GM19023 (cell line): ENCODE data around the gene PACS1.
"Not testable (repeated sequence)": the region's sequence is repeated elsewhere in the genome, so short reads cannot be mapped to it uniquely, and the experiment has no call there.

Experiments used
- ATAC-seq: cut with Tn5 transposase; IDR thresholded peaks from one replicate; pipeline ENCODE4 v1.9.1; 2021; ENCODE audit warnings: mild to moderate bottlenecking, moderate library complexity; ENCODE audit not compliant: unreplicated experiment

Gene PACS1

DNA sequence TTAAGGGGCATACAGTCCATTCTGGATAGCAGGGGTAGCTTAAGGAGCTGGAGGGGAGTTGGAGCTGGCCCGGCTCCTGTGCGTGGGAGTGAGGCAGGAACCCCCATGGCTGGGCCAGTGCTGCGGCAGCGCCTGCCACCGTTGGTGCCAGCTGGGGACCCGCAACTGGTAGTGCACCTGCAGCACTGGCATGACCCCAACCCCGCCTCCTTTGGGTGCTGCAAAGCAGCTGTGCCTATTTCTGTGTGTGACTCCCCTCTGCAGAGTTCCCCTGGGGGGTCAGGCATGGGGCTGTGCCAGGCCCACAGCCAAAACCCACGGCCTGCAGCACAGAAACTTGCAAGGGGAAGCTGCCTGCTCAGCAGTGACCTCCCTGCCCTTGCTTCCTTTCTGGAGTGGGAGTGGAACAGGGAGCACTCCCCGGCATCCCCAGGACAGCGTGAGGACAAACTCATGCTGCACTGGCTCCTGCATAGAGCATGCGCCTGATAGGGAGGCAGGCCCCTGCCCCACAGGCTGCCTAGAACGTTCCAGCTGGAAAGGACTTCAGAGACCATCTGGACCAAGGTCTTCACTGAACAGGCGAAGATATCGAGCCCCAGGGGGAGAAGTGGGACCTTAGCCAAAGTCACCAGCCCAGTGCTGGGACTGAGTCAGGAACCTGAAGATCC lies 172.2 kb downstream of the PACS1 start:
- ATAC-seq, result no peak

DNA sequence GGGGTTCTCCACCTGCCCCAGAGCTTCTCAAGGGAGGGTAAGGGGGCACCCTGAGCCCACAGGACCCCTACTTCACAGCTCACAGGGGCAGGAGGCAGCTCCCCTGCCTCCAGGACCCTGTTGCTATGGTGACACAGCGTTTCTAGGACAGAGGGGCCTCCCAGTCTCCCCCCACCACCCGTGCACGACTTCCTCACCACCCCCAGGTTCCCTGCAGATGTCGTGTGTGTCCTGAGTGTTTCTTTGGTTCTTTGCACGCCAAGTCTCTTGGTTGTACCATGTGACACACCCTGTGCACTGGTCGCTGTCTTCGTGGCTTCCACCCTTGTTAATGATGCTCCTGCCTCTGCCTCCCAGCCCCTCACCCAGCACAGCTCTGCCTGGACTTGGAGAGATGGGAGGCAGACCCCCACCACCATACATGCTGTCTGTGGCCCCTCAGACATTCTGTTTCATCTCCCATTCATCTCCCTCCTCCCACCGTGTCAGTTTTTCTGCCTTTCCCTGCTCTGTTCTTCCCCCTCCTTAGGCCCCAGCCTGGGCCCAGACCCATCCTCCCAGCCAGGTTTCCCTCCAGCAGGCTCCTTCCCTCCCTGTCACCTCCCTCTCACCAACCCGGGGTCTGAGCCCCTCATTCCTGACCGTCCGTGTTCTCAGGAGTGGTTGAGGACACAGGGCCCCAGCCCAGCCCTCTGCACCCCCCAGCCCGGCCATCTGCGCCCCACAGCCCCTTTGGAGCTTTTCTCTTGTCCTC lies 173.9 kb downstream of the PACS1 start:
- ATAC-seq, result no peak

DNA sequence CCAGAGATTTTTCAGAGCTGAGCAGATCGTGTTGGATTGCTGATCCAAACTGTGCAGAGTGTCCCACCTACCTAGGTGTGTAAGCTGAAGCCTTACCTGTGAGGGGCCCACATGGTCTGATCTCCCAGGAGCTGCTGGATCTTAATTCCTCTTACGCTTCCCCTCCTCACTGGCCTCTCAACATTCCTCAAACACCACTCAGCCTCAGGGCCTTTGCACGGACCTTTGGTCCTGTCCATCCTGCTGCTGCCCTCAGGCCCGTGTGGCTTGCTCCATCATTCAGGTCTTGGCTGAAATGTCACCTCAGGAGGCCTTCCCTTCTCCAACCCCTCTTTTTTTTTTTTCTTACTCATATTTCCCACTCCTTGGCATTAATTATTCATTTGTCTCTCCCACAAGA lies 177.2 kb downstream of the PACS1 start:
- no peak for ATAC-seq

DNA sequence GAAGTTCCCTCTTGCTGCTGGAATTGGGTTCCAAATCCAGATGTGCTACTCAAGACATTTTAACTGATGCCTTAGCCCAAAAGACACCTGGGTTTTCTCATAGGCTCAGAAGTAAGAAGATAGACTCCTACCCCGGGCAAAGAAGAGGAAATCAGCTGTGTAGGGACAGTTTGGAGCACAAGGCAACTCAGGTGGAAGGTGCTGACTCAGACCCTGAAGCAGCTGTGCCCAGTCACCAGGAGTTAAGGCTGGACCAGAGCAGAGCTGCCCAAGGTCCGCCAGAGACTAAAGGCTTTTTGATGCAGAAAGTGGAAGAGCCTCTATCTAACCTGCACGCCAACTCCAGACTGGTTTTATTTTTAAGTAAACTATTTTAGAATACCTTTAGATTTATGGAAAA lies 177.7 kb downstream of the PACS1 start:
- no peak for ATAC-seq

DNA sequence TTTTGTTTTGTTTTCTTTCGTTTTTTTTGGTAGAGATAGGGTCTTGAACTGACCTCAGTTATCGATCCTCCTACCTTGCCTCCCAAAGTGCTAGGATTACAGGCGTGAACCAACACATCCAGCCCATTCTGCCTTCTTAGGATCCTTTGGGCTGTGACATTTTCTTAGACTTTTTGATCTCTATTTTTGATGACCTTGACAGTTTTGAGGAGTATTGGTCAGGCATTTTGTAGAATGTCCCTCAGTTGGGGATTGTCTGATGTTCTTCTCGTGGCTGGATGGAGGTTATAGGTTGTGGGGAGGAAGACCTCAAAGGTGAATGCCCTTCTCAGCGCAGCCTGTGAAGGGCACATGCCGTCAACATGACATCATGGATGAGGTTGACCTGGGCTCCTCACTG lies 178.8 kb downstream of the PACS1 start:
- no peak for ATAC-seq

DNA sequence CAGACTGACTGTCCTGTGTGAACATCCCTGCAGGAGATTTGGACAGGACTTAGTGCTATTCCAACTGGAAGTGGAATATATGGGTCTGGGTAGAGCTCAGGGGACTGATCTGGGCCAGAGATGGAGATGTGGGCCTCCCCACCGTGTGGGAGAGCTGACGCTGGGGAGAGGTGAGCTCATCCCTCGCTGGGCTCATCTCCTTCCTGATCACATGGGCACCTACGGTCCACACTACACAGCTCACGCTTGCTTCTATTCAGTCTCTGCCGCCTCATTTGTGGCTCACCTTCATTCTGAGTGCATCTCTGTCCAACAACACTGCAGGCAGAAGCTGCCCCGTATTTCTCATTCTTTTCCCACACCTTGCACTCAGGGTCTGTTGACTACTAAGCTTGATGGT lies 181.7 kb downstream of the PACS1 start:
- no peak for ATAC-seq

DNA sequence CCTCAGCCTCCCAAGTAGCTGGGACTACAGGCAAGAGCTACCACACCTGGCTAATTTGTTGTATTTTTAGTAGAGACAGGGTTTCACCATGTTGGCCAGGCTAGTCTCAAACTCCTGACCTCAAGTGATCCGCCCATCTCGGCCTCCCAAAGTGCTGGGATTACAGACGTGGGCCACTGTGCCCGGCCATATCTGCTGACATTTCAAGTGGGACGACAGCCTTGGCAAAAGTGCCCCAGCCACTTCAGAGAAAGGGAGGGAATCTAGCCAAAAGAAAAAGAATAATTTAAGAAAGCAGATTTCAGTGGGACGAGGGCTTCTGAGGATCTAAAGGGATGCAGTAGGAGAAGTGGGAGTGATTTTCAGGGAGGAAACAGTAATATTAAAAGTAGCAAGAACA lies 183.0 kb downstream of the PACS1 start:
- ATAC-seq, result not testable (repeated sequence)

DNA sequence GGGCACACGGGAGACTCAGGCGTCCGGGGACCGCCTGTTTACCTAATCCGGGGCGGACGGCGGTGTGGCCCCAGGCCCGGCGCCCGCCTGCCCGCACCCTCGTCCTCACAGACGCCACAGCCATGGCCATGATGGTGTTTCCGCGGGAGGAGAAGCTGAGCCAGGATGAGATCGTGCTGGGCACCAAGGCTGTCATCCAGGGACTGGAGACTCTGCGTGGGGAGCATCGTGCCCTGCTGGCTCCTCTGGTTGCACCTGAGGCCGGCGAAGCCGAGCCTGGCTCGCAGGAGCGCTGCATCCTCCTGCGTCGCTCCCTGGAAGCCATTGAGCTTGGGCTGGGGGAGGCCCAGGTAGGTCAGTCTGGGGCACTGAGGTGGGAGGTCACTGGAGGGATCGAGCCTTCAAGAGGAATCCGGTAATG lies 188.4 kb downstream of the PACS1 start:
- no peak for ATAC-seq

DNA sequence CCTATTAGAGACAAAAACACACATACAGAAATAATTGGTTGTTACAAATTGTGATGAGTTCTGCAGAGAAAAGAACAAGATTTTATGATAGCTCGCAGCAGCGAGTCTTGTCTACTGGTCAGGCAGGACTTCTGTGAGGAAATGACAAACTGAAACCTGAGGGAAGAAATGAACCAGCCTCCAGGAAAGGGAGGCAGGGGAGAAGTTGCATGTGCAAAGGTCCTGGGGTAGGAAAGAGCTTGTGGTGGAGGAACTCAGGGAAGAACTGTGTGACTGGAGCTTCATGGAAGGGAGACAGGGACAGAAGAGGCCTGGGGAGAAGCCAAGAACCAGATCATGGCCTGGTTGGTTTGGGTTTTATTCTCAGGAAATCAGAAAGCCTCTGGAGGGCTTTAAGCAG lies 189.2 kb downstream of the PACS1 start:
- no peak for ATAC-seq

DNA sequence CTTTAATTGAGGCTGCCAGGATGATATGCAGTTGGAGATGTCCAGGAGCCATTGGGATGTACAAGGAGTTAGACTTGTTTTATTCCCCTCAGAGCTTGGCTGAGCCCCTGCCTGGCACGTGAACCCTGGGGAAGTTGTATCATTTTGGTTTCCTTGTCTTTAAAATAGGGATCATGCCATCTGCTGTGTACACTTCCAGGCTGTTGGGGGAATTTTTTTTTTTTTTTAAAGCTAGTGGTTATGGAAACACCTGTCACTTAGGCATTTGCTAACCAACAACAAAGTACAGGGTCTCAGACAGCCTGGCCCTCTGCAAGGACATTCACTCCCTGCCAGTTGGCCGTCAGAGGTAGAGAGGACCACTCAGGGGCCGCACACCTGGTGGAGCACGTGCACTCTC lies 189.9 kb downstream of the PACS1 start:
- no peak for ATAC-seq

DNA sequence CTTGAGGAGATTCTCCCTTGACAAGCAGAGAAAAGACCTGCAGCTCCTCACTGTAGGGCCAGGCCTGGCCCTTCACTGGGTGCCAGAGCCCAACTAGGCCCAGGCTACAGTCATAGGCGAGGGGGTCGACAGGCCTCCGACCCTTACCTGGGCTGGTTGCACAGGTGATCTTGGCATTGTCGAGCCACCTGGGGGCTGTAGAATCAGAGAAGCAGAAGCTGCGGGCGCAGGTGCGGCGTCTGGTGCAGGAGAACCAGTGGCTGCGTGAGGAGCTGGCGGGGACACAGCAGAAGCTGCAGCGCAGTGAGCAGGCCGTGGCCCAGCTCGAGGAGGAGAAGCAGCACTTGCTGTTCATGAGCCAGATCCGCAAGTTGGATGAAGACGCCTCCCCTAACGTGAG lies 191.5 kb downstream of the PACS1 start:
- ATAC-seq, result no peak

DNA sequence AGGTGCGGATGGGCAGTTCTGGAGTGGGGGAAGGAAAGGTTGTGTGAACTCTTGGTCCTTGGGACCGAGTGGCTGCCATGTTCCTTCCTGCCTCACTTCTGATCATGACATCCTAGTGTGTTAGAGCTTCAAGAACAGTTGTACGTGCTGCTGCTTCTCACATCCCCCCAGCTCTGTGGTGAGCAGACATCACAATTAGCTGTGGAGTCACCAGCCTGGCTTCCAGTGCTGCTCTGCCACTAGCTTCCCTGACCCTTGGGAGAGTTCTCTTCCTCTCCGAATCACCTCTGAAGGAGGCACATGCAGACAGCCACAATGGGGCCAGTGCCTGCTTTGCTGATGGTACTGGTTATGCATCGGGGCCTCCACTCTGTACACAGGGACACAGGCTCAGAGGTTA lies 192.1 kb downstream of the PACS1 start:
- ATAC-seq, result no peak

DNA sequence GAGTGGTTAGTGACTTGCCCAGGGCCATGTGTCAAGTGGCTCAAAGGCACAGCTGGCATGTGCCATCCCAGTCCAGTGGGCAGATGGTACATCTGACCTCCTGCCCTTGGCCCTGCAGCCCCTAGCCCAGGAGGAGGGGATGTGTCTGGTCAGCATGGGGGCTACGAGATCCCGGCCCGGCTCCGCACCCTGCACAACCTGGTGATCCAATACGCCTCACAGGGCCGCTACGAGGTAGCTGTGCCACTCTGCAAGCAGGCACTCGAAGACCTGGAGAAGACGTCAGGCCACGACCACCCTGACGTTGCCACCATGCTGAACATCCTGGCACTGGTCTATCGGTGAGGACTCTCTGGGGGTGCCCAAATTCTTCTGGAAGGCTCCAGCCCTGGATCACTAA lies 192.6 kb downstream of the PACS1 start:
- ATAC-seq, result no peak

DNA sequence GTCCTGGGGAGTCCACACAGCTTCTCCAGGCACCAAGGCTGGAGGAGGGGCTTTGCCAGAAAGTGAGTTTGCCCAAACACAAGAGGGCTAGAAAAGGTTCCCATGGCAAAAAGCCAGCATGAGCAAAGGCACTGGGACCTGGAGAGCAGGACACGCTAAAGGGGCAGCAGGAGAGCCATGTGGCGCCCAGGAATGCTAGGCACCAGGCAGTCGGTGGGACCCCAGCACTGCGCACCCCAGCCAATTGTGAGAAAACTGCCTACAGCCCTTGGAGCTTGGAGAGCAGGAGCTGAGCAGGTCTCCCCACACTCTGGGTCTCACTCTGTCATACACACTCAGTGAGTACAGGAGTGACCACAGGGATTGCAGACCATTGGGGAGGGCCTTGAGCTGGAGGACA lies 193.2 kb downstream of the PACS1 start:
- no peak for ATAC-seq

DNA sequence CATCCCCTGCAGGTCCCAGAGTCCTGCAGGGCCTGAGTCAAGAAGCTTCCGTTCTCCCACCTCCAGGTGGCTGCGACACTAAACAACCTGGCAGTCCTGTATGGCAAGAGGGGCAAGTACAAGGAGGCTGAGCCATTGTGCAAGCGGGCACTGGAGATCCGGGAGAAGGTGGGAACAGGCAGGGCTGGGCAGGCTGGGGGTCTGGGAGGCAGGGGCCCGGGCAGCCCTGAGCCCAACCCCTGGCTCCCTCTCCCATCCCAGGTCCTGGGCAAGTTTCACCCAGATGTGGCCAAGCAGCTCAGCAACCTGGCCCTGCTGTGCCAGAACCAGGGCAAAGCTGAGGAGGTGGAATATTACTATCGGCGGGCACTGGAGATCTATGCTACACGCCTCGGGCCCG lies 193.7 kb downstream of the PACS1 start:
- no peak for ATAC-seq

DNA sequence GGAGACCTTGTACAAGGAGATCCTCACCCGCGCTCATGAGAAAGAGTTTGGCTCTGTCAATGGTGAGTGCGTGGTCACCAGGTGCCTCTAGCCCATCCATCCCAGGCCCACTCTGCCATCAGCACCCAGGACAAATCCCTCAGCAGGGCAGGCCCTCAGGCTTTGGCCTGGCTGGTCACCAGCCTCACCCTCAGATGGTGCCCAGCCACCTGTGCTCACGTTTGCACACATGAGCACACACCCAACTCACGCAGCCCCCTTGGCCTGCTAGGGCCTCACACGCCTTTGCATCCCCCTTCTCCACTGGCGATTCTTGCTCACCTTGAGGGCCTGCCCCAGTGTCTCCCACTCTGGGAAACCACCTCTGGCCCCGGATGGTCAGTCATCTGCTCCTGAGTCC lies 194.3 kb downstream of the PACS1 start:
- ATAC-seq, result no peak

DNA sequence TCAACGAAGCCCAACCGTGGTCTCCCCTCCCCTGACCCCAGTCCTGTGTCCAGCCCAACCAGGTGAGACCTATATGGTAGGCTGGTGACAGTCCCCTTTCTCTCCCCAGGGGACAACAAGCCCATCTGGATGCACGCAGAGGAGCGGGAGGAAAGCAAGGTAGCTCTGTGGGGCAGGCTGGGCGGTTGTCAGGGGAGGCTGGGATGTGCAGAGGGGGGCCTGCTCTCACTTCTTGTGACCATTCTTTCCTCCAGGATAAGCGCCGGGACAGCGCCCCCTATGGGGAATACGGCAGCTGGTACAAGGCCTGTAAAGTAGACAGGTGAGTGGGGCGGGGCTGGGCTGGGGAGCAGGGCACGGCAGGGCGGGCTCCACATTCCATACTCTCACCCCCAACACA lies 194.8 kb downstream of the PACS1 start:
- ATAC-seq, result no peak

DNA sequence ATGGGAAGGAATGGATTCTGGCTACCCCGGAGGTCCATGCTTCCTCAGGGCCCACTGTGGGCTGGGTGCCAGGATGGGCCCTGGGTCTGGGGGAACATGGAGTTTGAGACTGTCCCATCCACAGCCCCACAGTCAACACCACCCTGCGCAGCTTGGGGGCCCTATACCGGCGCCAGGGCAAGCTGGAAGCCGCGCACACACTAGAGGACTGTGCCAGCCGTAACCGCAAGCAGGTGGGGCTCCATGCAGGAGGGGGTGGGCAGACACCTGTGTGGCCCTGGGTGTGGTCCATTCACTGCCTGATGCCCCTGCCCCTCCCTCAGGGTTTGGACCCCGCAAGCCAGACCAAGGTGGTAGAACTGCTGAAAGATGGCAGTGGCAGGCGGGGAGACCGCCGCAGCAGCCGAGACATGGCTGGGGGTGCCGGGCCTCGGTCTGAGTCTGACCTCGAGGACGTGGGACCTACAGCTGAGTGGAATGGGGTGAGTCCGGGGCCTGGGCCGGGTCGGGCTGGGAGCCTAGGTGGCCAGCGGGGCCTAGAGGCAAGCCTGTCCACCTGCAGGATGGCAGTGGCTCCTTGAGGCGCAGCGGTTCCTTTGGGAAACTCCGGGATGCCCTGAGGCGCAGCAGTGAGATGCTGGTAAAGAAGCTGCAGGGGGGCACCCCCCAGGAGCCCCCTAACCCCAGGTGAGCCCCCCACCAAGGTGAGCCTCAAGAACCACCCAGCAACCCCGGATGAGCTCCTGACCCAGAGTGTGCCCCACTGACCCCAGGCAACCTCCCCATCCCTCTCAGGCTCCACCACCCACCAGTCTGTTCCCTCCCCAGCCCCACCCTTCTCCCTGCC lies 195.7 kb downstream of the PACS1 start:
- ATAC-seq, result no peak

DNA sequence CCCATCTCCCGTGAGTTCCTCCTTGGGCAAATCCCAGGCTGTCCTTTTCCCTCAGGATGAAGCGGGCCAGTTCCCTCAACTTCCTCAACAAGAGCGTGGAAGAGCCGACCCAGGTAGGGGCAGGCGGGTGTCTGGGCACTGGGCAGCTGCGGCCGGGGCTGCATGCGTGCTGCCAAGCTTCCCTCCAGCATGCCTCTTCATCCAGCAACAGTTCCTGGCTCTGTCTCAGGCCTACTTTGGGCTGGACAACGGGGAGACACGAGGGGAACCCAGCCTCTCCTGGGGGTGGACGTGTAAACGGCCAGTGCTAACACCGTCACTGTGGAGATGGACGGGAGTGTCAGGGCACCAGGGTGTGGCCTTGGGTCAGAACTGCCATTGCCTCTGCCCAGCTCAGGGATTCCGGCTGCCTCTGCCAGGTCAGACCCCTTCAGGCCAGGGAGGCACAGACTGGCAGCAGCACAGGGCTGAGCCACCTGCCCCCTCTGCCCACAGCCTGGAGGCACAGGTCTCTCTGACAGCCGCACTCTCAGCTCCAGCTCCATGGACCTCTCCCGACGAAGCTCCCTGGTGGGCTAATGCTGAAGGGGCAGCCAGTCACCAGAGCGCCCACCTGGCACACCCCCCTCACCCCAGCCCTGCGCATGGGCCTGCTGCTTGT lies 196.4 kb downstream of the PACS1 start:
- no peak for ATAC-seq

DNA sequence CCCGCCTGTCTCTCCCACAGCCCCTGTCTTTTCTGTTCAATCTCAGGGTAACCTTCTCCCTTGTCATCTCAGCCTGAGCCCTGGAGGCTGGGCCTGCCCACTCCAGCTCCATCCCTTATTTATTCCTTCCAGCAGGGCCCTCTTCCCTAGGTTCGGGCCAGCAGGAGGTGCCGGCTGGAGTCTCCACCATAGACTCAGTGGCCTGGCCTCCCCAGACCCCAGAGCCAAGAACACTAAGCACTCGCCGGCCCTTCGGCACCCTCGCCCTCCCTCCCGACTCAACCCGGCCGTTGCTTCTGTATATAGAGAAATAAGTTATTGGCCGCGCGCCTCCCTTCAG lies 196.9 kb downstream of the PACS1 start:
- no peak for ATAC-seq
